HL-60 (cell line): Measurements from ENCODE around the gene KLHL18.

Experiments used
- CTCF ChIP-seq: IDR thresholded peaks from one replicate; pipeline ENCODE4 v1.5.1; 2011; ENCODE audit warnings: low read length, control low read depth, inconsistent platforms; ENCODE audit not compliant: insufficient read depth
- POLR2AphosphoS5 ChIP-seq: IDR thresholded peaks from 2 replicates; pipeline ENCODE4 v1.6.1; 2012; ENCODE audit warnings: low read depth
- SPI1 ChIP-seq: IDR thresholded peaks from 2 replicates; pipeline ENCODE4 v1.6.1; 2012; ENCODE audit warnings: low read depth, mild to moderate bottlenecking, borderline replicate concordance

- TF ChIP-seq SPI1: no peak
- no peak for TF ChIP-seq CTCF
- TF ChIP-seq POLR2AphosphoS5: peak; percentile 76
Observed at GRCh38 chr3:47380601-47381316, 98.0 kb downstream of the KLHL18 start, which contains the start of gene PTPN23.
